GM23338 (cell line): ENCODE results near the gene SIGMAR1.
A peak's percentile ranks its signal among the peaks of the same experiment; 100 is the strongest.

Source experiments
- CREB1 ChIP-seq: fragments of 250-450 bp; sonication (Bioruptor Pico); IDR thresholded peaks from 2 replicates; pipeline ENCODE4 v1.5.0; 2020; ENCODE audit warnings: low read depth, mild to moderate bottlenecking, moderate library complexity
- EZH2 ChIP-seq: fragments of 200-600 bp; sonication (generic); IDR thresholded peaks from one replicate; pipeline ENCODE4 v1.8.0; 2017; ENCODE audit warnings: antibody characterized with exemption, mild to moderate bottlenecking, low read depth; ENCODE audit not compliant: unreplicated experiment
- EZH2phosphoT487 ChIP-seq: fragments of 200-600 bp; sonication (generic); IDR thresholded peaks from one replicate; pipeline ENCODE4 v1.8.1; 2018; ENCODE audit warnings: antibody characterized with exemption; ENCODE audit not compliant: unreplicated experiment
- JUNB ChIP-seq: IDR thresholded peaks from one replicate; pipeline ENCODE4 v1.6.1; 2016; ENCODE audit warnings: antibody characterized with exemption; ENCODE audit not compliant: unreplicated experiment
- NANOG ChIP-seq: IDR thresholded peaks from 2 replicates; pipeline ENCODE4 v1.6.1; 2016; ENCODE audit warnings: antibody characterized with exemption, borderline replicate concordance
- POLR2AphosphoS5 ChIP-seq: IDR thresholded peaks from 2 replicates; pipeline ENCODE4 v1.6.1; 2016; ENCODE audit warnings: antibody characterized with exemption, low read depth
- ZNF331 ChIP-seq: fragments of 250-450 bp; sonication (Bioruptor Pico); IDR thresholded peaks from 2 replicates; pipeline ENCODE4 v1.5.0; 2020; ENCODE audit warnings: low read depth, mild to moderate bottlenecking, moderate library complexity
- ZNF462 ChIP-seq: fragments of 250-450 bp; sonication (Bioruptor Pico); IDR thresholded peaks from 2 replicates; pipeline ENCODE4 v1.5.0; 2020; ENCODE audit warnings: mild to moderate bottlenecking, moderate library complexity
- TF ChIP-seq, protein P1 (sequence below), 2 experiments: fragments of 200-600 bp in 1 of 2; sonication (generic) in 1 of 2; conservative IDR thresholded peaks; 2 replicates each; pipeline versions ENCODE4 v1.5.1 to v1.6.1; 2016 to 2017; ENCODE audit warnings: antibody characterized with exemption in 2 of 2, low read depth in 2 of 2, mild to moderate bottlenecking in 2 of 2, moderate library complexity in 1 of 2
- TF ChIP-seq, protein P2 (sequence below): IDR thresholded peaks from one replicate; pipeline ENCODE4 v1.6.1; 2018; ENCODE audit warnings: antibody characterized with exemption; ENCODE audit not compliant: unreplicated experiment

DNA sequence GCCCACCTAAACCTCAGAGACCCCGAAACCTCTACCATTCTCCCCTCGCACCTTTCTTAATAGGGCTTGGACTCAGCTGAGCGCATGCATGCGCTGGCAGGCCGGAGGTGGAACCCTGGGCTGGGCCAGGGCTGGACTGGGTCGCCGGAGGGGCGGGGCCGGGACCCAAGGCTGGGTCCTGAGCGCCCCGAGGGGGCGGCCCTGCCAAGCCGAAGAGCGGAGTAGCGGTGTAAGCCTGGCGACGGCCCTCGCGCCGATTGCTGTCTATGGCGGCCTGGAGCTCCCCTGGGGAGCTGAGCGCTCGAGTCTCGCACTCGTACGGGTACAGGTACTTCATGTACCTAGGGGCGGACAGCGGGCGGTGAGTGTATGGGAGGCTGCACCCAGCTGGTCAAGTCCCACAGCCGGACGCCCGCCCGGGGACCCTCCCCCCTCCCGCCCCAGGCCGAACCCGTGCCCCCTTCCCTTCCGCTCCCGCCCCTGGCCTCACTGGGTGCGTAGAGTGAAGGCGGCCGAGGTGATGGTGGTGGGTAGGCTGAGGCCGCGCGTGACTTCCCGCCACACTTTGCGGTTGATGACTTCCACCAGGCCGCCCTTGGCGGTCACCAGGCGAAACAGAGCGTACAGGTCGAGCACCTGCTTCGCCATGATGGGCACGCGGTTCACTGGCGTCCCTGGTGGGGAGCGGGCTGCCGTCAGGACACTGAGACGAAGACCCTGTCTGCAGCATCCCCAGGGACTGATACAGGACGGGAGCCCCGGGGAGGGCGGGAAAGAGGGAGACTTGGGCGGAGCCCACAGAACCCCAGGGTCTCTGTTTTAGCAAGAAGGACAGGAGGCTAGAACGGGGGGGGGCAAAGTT is 14.0 kb downstream of the SIGMAR1 start:
- TF ChIP-seq EZH2phosphoT487 (no peak), EZH2 (peak; percentile 63), POLR2AphosphoS5 (no peak), NANOG (no peak), CREB1 (CRISPR knock-in tag) (no peak), ZNF462 (no peak), JUNB (no peak), ZNF331 (no peak)
- TF ChIP-seq, protein P1, sequence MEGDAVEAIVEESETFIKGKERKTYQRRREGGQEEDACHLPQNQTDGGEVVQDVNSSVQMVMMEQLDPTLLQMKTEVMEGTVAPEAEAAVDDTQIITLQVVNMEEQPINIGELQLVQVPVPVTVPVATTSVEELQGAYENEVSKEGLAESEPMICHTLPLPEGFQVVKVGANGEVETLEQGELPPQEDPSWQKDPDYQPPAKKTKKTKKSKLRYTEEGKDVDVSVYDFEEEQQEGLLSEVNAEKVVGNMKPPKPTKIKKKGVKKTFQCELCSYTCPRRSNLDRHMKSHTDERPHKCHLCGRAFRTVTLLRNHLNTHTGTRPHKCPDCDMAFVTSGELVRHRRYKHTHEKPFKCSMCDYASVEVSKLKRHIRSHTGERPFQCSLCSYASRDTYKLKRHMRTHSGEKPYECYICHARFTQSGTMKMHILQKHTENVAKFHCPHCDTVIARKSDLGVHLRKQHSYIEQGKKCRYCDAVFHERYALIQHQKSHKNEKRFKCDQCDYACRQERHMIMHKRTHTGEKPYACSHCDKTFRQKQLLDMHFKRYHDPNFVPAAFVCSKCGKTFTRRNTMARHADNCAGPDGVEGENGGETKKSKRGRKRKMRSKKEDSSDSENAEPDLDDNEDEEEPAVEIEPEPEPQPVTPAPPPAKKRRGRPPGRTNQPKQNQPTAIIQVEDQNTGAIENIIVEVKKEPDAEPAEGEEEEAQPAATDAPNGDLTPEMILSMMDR (conservative IDR thresholded peaks at IDR 0.05; ENCODE audit: low read depth in 2 of 2), result no peak
- TF ChIP-seq, protein P2, sequence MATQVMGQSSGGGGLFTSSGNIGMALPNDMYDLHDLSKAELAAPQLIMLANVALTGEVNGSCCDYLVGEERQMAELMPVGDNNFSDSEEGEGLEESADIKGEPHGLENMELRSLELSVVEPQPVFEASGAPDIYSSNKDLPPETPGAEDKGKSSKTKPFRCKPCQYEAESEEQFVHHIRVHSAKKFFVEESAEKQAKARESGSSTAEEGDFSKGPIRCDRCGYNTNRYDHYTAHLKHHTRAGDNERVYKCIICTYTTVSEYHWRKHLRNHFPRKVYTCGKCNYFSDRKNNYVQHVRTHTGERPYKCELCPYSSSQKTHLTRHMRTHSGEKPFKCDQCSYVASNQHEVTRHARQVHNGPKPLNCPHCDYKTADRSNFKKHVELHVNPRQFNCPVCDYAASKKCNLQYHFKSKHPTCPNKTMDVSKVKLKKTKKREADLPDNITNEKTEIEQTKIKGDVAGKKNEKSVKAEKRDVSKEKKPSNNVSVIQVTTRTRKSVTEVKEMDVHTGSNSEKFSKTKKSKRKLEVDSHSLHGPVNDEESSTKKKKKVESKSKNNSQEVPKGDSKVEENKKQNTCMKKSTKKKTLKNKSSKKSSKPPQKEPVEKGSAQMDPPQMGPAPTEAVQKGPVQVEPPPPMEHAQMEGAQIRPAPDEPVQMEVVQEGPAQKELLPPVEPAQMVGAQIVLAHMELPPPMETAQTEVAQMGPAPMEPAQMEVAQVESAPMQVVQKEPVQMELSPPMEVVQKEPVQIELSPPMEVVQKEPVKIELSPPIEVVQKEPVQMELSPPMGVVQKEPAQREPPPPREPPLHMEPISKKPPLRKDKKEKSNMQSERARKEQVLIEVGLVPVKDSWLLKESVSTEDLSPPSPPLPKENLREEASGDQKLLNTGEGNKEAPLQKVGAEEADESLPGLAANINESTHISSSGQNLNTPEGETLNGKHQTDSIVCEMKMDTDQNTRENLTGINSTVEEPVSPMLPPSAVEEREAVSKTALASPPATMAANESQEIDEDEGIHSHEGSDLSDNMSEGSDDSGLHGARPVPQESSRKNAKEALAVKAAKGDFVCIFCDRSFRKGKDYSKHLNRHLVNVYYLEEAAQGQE, result no peak
